ENCODE measurements around the gene MTFR1L.

The MTFR1L gene

GRCh38 chr1:25781130-25781433 is 38.7 kb upstream of the MTFR1L start:
- H3K9me3 Mint-ChIP-seq = no peaks in the 10 kb centered on the region
- H3K4me3 Mint-ChIP-seq = no peak overlapping the region
- DNase-seq = no peak
- CTCF ChIA-PET = no interaction called here
- no peaks in the 10 kb centered on the region for H3K27me3 Mint-ChIP-seq
- H3K36me3 Mint-ChIP-seq = peaks cover 38% of the 10 kb centered on the region
- peaks cover 24% of the 10 kb centered on the region for H3K4me1 Mint-ChIP-seq
- H3K27ac Mint-ChIP-seq = no peak overlapping the region

GRCh38 chr1:25782608-25783201 is 37.0 kb upstream of the MTFR1L start:
- CTCF ChIA-PET = no interaction called here
- Mint-ChIP-seq H3K4me1 (peaks cover 12% of the 10 kb centered on the region), H3K27ac (no peak overlapping the region), H3K36me3 (peaks cover 38% of the 10 kb centered on the region), H3K9me3 (no peaks in the 10 kb centered on the region), H3K4me3 (no peak overlapping the region), H3K27me3 (no peaks in the 10 kb centered on the region)
- no peak for DNase-seq

GRCh38 chr1:25784575-25785051 is 35.1 kb upstream of the MTFR1L start:
- peaks cover 30% of the 10 kb centered on the region for H3K36me3 Mint-ChIP-seq
- DNase-seq = no peak
- CTCF ChIA-PET = no interaction called here
- H3K9me3 Mint-ChIP-seq = no peaks in the 10 kb centered on the region
- no peak overlapping the region for H3K4me3 Mint-ChIP-seq
- H3K4me1 Mint-ChIP-seq = peaks cover 2% of the 10 kb centered on the region
- no peaks in the 10 kb centered on the region for H3K27me3 Mint-ChIP-seq
- no peak overlapping the region for H3K27ac Mint-ChIP-seq

- Mint-ChIP-seq H3K36me3 (peaks cover 33% of the 10 kb centered on the region), H3K27me3 (no peaks in the 10 kb centered on the region), H3K4me1 (peaks cover 2% of the 10 kb centered on the region), H3K27ac (no peak overlapping the region), H3K4me3 (no peak overlapping the region), H3K9me3 (no peaks in the 10 kb centered on the region)
- no peak for DNase-seq
- CTCF ChIA-PET = no interaction called here
Measured at GRCh38 chr1:25785333-25786067, 34.3 kb upstream of the MTFR1L start.

GRCh38 chr1:25786887-25787759 is 32.6 kb upstream of the MTFR1L start:
- H3K4me3 Mint-ChIP-seq = no peak overlapping the region
- H3K27me3 Mint-ChIP-seq = peaks cover 3% of the 10 kb centered on the region
- no peak overlapping the region for H3K27ac Mint-ChIP-seq
- CTCF ChIA-PET = interaction anchor here (1.1 to 1.6 kb wide), 3 partner anchors 10 to 179 kb away, joined by 3 to 5 read pairs (median 4); no protein-coding TSS in a partner anchor
- no peaks in the 10 kb centered on the region for H3K9me3 Mint-ChIP-seq
- H3K4me1 Mint-ChIP-seq = peaks cover 2% of the 10 kb centered on the region
- H3K36me3 Mint-ChIP-seq = peaks cover 35% of the 10 kb centered on the region
- no peak for DNase-seq

GRCh38 chr1:25787760-25788166 is 32.0 kb upstream of the MTFR1L start:
- Mint-ChIP-seq H3K36me3 (peaks cover 33% of the 10 kb centered on the region), H3K4me1 (peaks cover 2% of the 10 kb centered on the region), H3K27me3 (peaks cover 3% of the 10 kb centered on the region), H3K27ac (no peak overlapping the region), H3K4me3 (no peak overlapping the region), H3K9me3 (no peaks in the 10 kb centered on the region)
- CTCF ChIA-PET = interaction anchor here (1.1 to 1.6 kb wide), 3 partner anchors 10 to 179 kb away, joined by 3 to 5 read pairs (median 4); no protein-coding TSS in a partner anchor
- DNase-seq = no peak

- Mint-ChIP-seq H3K4me3 (no peak overlapping the region), H3K9me3 (no peaks in the 10 kb centered on the region), H3K27ac (no peak overlapping the region), H3K36me3 (peaks cover 17% of the 10 kb centered on the region), H3K4me1 (peaks cover 13% of the 10 kb centered on the region), H3K27me3 (peaks cover 3% of the 10 kb centered on the region)
- DNase-seq = no peak
- CTCF ChIA-PET = interaction anchor here (2.3 kb wide), 1 partner anchor 172 kb away, joined by 11 read pairs; no protein-coding TSS in a partner anchor
Measured at GRCh38 chr1:25790472-25790871, 29.3 kb upstream of the MTFR1L start.

GRCh38 chr1:25792115-25792514 is 27.6 kb upstream of the MTFR1L start:
- peaks cover 7% of the 10 kb centered on the region for H3K27me3 Mint-ChIP-seq
- CTCF ChIA-PET = interaction anchor here (2.3 to 8.8 kb wide), 2 partner anchors 174 to 182 kb away, joined by 11 to 84 read pairs; no protein-coding TSS in a partner anchor
- DNase-seq = no peak
- H3K36me3 Mint-ChIP-seq = peaks cover 15% of the 10 kb centered on the region
- H3K4me1 Mint-ChIP-seq = peaks cover 28% of the 10 kb centered on the region
- H3K9me3 Mint-ChIP-seq = no peaks in the 10 kb centered on the region
- H3K27ac Mint-ChIP-seq = no peak overlapping the region
- no peak overlapping the region for H3K4me3 Mint-ChIP-seq

- Mint-ChIP-seq H3K27me3 (peaks cover 8% of the 10 kb centered on the region), H3K4me3 (no peak overlapping the region), H3K27ac (no peak overlapping the region), H3K36me3 (peaks cover 7% of the 10 kb centered on the region), H3K9me3 (no peaks in the 10 kb centered on the region), H3K4me1 (peaks cover 43% of the 10 kb centered on the region)
- CTCF ChIA-PET = interaction anchor here (0.6 to 8.8 kb wide), 3 partner anchors 22 to 753 kb away, joined by 3 to 84 read pairs (median 3); no protein-coding TSS in a partner anchor
- DNase-seq = no peak
Measured at GRCh38 chr1:25793585-25794170, 26.1 kb upstream of the MTFR1L start.

GRCh38 chr1:25794325-25794724 is 25.4 kb upstream of the MTFR1L start:
- Mint-ChIP-seq H3K36me3 (peaks cover 7% of the 10 kb centered on the region), H3K27me3 (peaks cover 8% of the 10 kb centered on the region), H3K9me3 (no peaks in the 10 kb centered on the region), H3K27ac (no peak overlapping the region), H3K4me1 (peaks cover 44% of the 10 kb centered on the region), H3K4me3 (no peak overlapping the region)
- CTCF ChIA-PET = interaction anchor here (0.6 to 8.8 kb wide), 3 partner anchors 175 to 721 kb away, joined by 3 to 84 read pairs (median 32); no protein-coding TSS in a partner anchor
- DNase-seq = no peak

- Mint-ChIP-seq H3K4me3 (no peak overlapping the region), H3K9me3 (no peaks in the 10 kb centered on the region), H3K36me3 (peaks cover 4% of the 10 kb centered on the region), H3K27ac (peak overlapping the region; percentile 5), H3K27me3 (peaks cover 8% of the 10 kb centered on the region), H3K4me1 (peaks cover 49% of the 10 kb centered on the region)
- no peak for DNase-seq
- CTCF ChIA-PET = interaction anchor here (1.1 to 8.8 kb wide), 4 partner anchors 15 to 185 kb away, joined by 3 to 84 read pairs (median 19); no protein-coding TSS in a partner anchor
Measured at GRCh38 chr1:25795211-25795610, 24.5 kb upstream of the MTFR1L start.

GRCh38 chr1:25795946-25796810 is 23.6 kb upstream of the MTFR1L start:
- H3K36me3 Mint-ChIP-seq = peaks cover 2% of the 10 kb centered on the region
- H3K9me3 Mint-ChIP-seq = no peaks in the 10 kb centered on the region
- H3K4me3 Mint-ChIP-seq = peak overlapping the region; percentile 55
- peak overlapping the region; percentile 46 for H3K27ac Mint-ChIP-seq
- peak; percentile 41 for DNase-seq
- peaks cover 15% of the 10 kb centered on the region for H3K27me3 Mint-ChIP-seq
- peaks cover 57% of the 10 kb centered on the region for H3K4me1 Mint-ChIP-seq
- CTCF ChIA-PET = interaction anchor here (0.9 to 8.8 kb wide), 9 partner anchors 16 to 224 kb away, joined by 3 to 84 read pairs (median 4); no protein-coding TSS in a partner anchor

All from activated naive CD4-positive, alpha-beta T cell treated with anti-CD3 and anti-CD28 coated beads, Interleukin-2, amount 10 ng/mL, durations not matched to agents 7 days and 5 days (primary cell).